ENCODE data around the gene ERC2. TPM values are rescaled to one million over a fixed set of nuclear protein-coding genes. Genes with fewer than 3 reads are reported as not detected.

Gene ERC2
- total RNA-seq, 1 donor from 2014 or later = 0.99 TPM

- no peaks in the 10 kb centered on the region for H3K9me3 ChIP-seq (replicated peaks)
- H3K27ac ChIP-seq (replicated peaks) = no peak overlapping the region
- peaks cover 11% of the 10 kb centered on the region for H3K4me1 ChIP-seq
- TF ChIP-seq CTCF (IDR thresholded peaks at IDR 0.05; ENCODE audit: borderline replicate concordance) = no peak
- H3K36me3 ChIP-seq = no peaks in the 10 kb centered on the region
- intact Hi-C loops (cut with micrococcal nuclease) = no loop called here
- no peak overlapping the region for H3K4me3 ChIP-seq
- H3K27me3 ChIP-seq (ENCODE audit: low read depth) = peaks cover 33% of the 10 kb centered on the region
- DNase-seq = no peak
These were observed 645.3 kb downstream of the ERC2 start for GRCh38 chr3:55823001-55823400.

- no peak for DNase-seq
- no peak for TF ChIP-seq CTCF (IDR thresholded peaks at IDR 0.05; ENCODE audit: borderline replicate concordance)
- H3K27me3 ChIP-seq (ENCODE audit: low read depth) = peaks cover 42% of the 10 kb centered on the region
- intact Hi-C loops (cut with micrococcal nuclease) = no loop called here
- H3K9me3 ChIP-seq (replicated peaks) = no peaks in the 10 kb centered on the region
- no peaks in the 10 kb centered on the region for H3K36me3 ChIP-seq
- no peaks in the 10 kb centered on the region for H3K4me1 ChIP-seq
- H3K4me3 ChIP-seq = no peak overlapping the region
- no peak overlapping the region for H3K27ac ChIP-seq (replicated peaks)
These were observed 649.3 kb downstream of the ERC2 start for GRCh38 chr3:55819005-55819404.

GRCh38 chr3:55818485-55818884 is 649.8 kb downstream of the ERC2 start:
- no peak for DNase-seq
- H3K4me3 ChIP-seq = no peak overlapping the region
- no peak for TF ChIP-seq CTCF (IDR thresholded peaks at IDR 0.05; ENCODE audit: borderline replicate concordance)
- H3K9me3 ChIP-seq (replicated peaks) = no peaks in the 10 kb centered on the region
- H3K27ac ChIP-seq (replicated peaks) = no peak overlapping the region
- intact Hi-C loops (cut with micrococcal nuclease) = no loop called here
- H3K36me3 ChIP-seq = no peaks in the 10 kb centered on the region
- H3K4me1 ChIP-seq = no peaks in the 10 kb centered on the region
- peaks cover 42% of the 10 kb centered on the region for H3K27me3 ChIP-seq (ENCODE audit: low read depth)

- TF ChIP-seq CTCF (IDR thresholded peaks at IDR 0.05; ENCODE audit: borderline replicate concordance) = no peak
- Histone ChIP-seq H3K4me3 (no peak overlapping the region), H3K27me3 (ENCODE audit: low read depth) (peaks cover 37% of the 10 kb centered on the region), H3K36me3 (no peaks in the 10 kb centered on the region), H3K9me3 (replicated peaks) (no peaks in the 10 kb centered on the region), H3K27ac (replicated peaks) (no peak overlapping the region), H3K4me1 (no peaks in the 10 kb centered on the region)
- intact Hi-C loops (cut with micrococcal nuclease) = no loop called here
- no peak for DNase-seq
These were observed 651.3 kb downstream of the ERC2 start for GRCh38 chr3:55816794-55817576.

GRCh38 chr3:55815262-55815661 is 653.0 kb downstream of the ERC2 start:
- no peaks in the 10 kb centered on the region for H3K9me3 ChIP-seq (replicated peaks)
- H3K4me3 ChIP-seq = no peak overlapping the region
- H3K27me3 ChIP-seq (ENCODE audit: low read depth) = peaks cover 21% of the 10 kb centered on the region
- H3K27ac ChIP-seq (replicated peaks) = no peak overlapping the region
- H3K4me1 ChIP-seq = no peaks in the 10 kb centered on the region
- DNase-seq = no peak
- intact Hi-C loops (cut with micrococcal nuclease) = no loop called here
- H3K36me3 ChIP-seq = no peaks in the 10 kb centered on the region
- no peak for TF ChIP-seq CTCF (IDR thresholded peaks at IDR 0.05; ENCODE audit: borderline replicate concordance)
